ENCODE measurements around the gene EDEM3.
A peak's percentile ranks its signal among the peaks of the same experiment; 100 is the strongest.
"Not testable (repeated sequence)": the region's sequence is repeated elsewhere in the genome, so short reads cannot be mapped to it uniquely, and the experiment has no call there.

EDEM3 gene

DNA sequence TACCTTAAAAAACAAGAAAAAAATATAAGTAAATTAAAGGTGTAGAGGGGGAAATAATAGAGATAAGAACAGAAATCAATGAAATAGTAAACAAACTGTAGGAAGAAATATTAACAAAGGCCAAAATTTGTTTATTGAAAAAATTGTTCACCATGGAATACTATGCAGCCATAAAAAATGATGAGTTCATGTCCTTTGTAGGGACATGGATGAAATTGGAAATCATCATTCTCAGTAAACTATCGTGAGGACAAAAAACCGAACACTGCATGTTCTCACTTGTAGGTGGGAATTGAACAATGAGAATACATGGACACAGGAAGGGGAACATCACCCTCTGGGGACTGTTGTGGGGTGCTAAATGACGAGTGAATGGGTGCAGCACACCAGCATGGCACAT lies 75.2 kb downstream of the EDEM3 start:
- H3K27ac ChIP-seq (replicated peaks; ENCODE audit: low read length); H3K9me3 ChIP-seq (replicated peaks in 1 of 2; ENCODE audit: control insufficient read depth in 2 of 2, insufficient read depth in 1 of 2, low read depth in 1 of 2, low read length in 2 of 2); H3K18ac ChIP-seq (ENCODE audit: low read length); H3K23ac ChIP-seq (ENCODE audit: low read depth, low read length, poor library complexity); H3K4me1 ChIP-seq (ENCODE audit: control insufficient read depth in 2 of 2, insufficient read depth in 1 of 2, low read depth in 1 of 2, low read length in 2 of 2); H3K27me3 ChIP-seq (ENCODE audit: control insufficient read depth in 3 of 3, insufficient read depth in 3 of 3, low read depth in 1 of 3, low read length in 3 of 3); H3K14ac ChIP-seq (ENCODE audit: low read length); H2BK5ac ChIP-seq (ENCODE audit: low read length); H2BK120ac ChIP-seq (ENCODE audit: low read depth, low read length); H2BK15ac ChIP-seq (ENCODE audit: low read length); DNase-seq (ENCODE audit: low spot score); H3K9ac ChIP-seq (ENCODE audit: low read depth, low read length, poor library complexity); H4K91ac ChIP-seq (ENCODE audit: low read depth, low read length, poor library complexity); H2AK5ac ChIP-seq (ENCODE audit: low read depth, low read length); H3K79me1 ChIP-seq (ENCODE audit: low read depth, low read length); H3K4ac ChIP-seq (ENCODE audit: low read length); H2BK12ac ChIP-seq (ENCODE audit: low read length); H3K36me3 ChIP-seq (replicated peaks in 1 of 2; ENCODE audit: control insufficient read depth in 2 of 2, insufficient read depth in 2 of 2, low read length in 2 of 2); H3K4me2 ChIP-seq (ENCODE audit: insufficient read depth, low read length, poor library complexity, severe bottlenecking); H2AFZ ChIP-seq (ENCODE audit: low read length); H4K8ac ChIP-seq (ENCODE audit: low read depth, low read length); H3K4me3 ChIP-seq (ENCODE audit: low read length in 2 of 2): not testable (repeated sequence)
- no CpG with 5 or more reads among the region's 3 CpGs for WGBS, 2 donors (ENCODE audit: extremely low coverage in 2 of 2, insufficient read length in 2 of 2, insufficient replicate concordance in 1 of 2)

- Histone ChIP-seq H3K4me3 (ENCODE audit: low read length in 2 of 2) (no peak overlapping the region), H3K4me2 (ENCODE audit: insufficient read depth, low read length, poor library complexity, severe bottlenecking) (no peak overlapping the region)
- DNase-seq (ENCODE audit: low spot score): no peak
Observed at GRCh38 chr1:184677344-184677743, 77.3 kb downstream of the EDEM3 start.

DNA sequence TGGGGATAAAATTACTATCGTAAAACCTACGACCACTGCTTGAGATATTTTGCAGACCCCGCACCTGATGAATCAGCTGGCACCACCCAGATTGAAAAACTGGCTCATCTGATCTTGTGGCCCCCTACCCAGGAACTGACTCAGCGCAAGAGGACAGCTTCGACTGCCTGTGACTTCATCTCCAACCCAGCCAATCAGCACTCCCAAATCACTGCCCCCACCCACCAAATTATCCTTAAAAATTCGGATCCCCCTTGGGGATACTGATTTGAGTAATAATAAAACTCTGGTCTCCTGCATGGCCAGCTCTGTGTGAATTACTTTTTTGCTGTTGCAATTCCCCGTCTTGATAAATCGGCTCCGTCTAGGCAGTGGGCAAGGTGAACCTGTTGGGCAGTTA lies 81.4 kb downstream of the EDEM3 start:
- no peak overlapping the region for H2BK120ac ChIP-seq (ENCODE audit: low read depth, low read length)
- H2AK5ac ChIP-seq (ENCODE audit: low read depth, low read length): no peak overlapping the region
- H3K4me2 ChIP-seq (ENCODE audit: insufficient read depth, low read length, poor library complexity, severe bottlenecking): no peak overlapping the region
- WGBS, 2 donors (ENCODE audit: extremely low coverage in 2 of 2, insufficient read length in 2 of 2, insufficient replicate concordance in 1 of 2): no CpG with 5 or more reads among the region's 9 CpGs
- H4K8ac ChIP-seq (ENCODE audit: low read depth, low read length): no peak overlapping the region
- H2BK5ac ChIP-seq (ENCODE audit: low read length): no peak overlapping the region
- no peak overlapping the region for H3K9ac ChIP-seq (ENCODE audit: low read depth, low read length, poor library complexity)
- H3K14ac ChIP-seq (ENCODE audit: low read length): no peak overlapping the region
- no peak overlapping the region for H3K4me3 ChIP-seq (ENCODE audit: low read length in 2 of 2)
- no peaks in the 10 kb centered on the region for H3K79me1 ChIP-seq (ENCODE audit: low read depth, low read length)
- H3K18ac ChIP-seq (ENCODE audit: low read length): no peak overlapping the region
- H3K27ac ChIP-seq (replicated peaks; ENCODE audit: low read length): no peak overlapping the region
- no peaks in the 10 kb centered on the region for H3K36me3 ChIP-seq (replicated peaks in 1 of 2; ENCODE audit: control insufficient read depth in 2 of 2, insufficient read depth in 2 of 2, low read length in 2 of 2)
- no peak for DNase-seq (ENCODE audit: low spot score)
- no peak overlapping the region for H2BK15ac ChIP-seq (ENCODE audit: low read length)
- H3K27me3 ChIP-seq (ENCODE audit: control insufficient read depth in 3 of 3, insufficient read depth in 3 of 3, low read depth in 1 of 3, low read length in 3 of 3): peaks cover 0 to 30% (median 0%) of the 10 kb centered on the region in 3 experiments
- H2AFZ ChIP-seq (ENCODE audit: low read length): no peak overlapping the region
- no peak overlapping the region for H4K91ac ChIP-seq (ENCODE audit: low read depth, low read length, poor library complexity)
- H3K23ac ChIP-seq (ENCODE audit: low read depth, low read length, poor library complexity): no peak overlapping the region
- H2BK12ac ChIP-seq (ENCODE audit: low read length): no peak overlapping the region
- no peak overlapping the region for H3K4ac ChIP-seq (ENCODE audit: low read length)
- H3K9me3 ChIP-seq (replicated peaks in 1 of 2; ENCODE audit: control insufficient read depth in 2 of 2, insufficient read depth in 1 of 2, low read depth in 1 of 2, low read length in 2 of 2): no peaks in the 10 kb centered on the region
- peaks cover 9 to 10% of the 10 kb centered on the region in 2 donors for H3K4me1 ChIP-seq (ENCODE audit: control insufficient read depth in 2 of 2, insufficient read depth in 1 of 2, low read depth in 1 of 2, low read length in 2 of 2)

More at GRCh38 chr1:184677344-184677743, 77.3 kb downstream of the EDEM3 start:
- Histone ChIP-seq H2AFZ (ENCODE audit: low read length) (no peak overlapping the region), H3K4ac (ENCODE audit: low read length) (no peak overlapping the region), H3K27ac (replicated peaks; ENCODE audit: low read length) (no peak overlapping the region), H2BK120ac (ENCODE audit: low read depth, low read length) (no peak overlapping the region), H3K18ac (ENCODE audit: low read length) (no peak overlapping the region), H2BK15ac (ENCODE audit: low read length) (no peak overlapping the region), H3K79me1 (ENCODE audit: low read depth, low read length) (no peaks in the 10 kb centered on the region), H3K23ac (ENCODE audit: low read depth, low read length, poor library complexity) (no peak overlapping the region), H3K27me3 (ENCODE audit: control insufficient read depth in 3 of 3, insufficient read depth in 3 of 3, low read depth in 1 of 3, low read length in 3 of 3) (peaks cover 0 to under 1% (median 0%) of the 10 kb centered on the region in 3 experiments), H3K9me3 (replicated peaks in 1 of 2; ENCODE audit: control insufficient read depth in 2 of 2, insufficient read depth in 1 of 2, low read depth in 1 of 2, low read length in 2 of 2) (peaks cover 0 to 7% of the 10 kb centered on the region in 2 donors), H2BK12ac (ENCODE audit: low read length) (no peak overlapping the region), H2AK5ac (ENCODE audit: low read depth, low read length) (no peak overlapping the region), H3K36me3 (replicated peaks in 1 of 2; ENCODE audit: control insufficient read depth in 2 of 2, insufficient read depth in 2 of 2, low read length in 2 of 2) (no peaks in the 10 kb centered on the region), H4K8ac (ENCODE audit: low read depth, low read length) (no peak overlapping the region), H3K4me1 (ENCODE audit: control insufficient read depth in 2 of 2, insufficient read depth in 1 of 2, low read depth in 1 of 2, low read length in 2 of 2) (peaks cover under 1% of the 10 kb centered on the region in 2 donors), H3K14ac (ENCODE audit: low read length) (no peak overlapping the region), H4K91ac (ENCODE audit: low read depth, low read length, poor library complexity) (no peak overlapping the region), H3K9ac (ENCODE audit: low read depth, low read length, poor library complexity) (no peak overlapping the region), H2BK5ac (ENCODE audit: low read length) (no peak overlapping the region)

DNA sequence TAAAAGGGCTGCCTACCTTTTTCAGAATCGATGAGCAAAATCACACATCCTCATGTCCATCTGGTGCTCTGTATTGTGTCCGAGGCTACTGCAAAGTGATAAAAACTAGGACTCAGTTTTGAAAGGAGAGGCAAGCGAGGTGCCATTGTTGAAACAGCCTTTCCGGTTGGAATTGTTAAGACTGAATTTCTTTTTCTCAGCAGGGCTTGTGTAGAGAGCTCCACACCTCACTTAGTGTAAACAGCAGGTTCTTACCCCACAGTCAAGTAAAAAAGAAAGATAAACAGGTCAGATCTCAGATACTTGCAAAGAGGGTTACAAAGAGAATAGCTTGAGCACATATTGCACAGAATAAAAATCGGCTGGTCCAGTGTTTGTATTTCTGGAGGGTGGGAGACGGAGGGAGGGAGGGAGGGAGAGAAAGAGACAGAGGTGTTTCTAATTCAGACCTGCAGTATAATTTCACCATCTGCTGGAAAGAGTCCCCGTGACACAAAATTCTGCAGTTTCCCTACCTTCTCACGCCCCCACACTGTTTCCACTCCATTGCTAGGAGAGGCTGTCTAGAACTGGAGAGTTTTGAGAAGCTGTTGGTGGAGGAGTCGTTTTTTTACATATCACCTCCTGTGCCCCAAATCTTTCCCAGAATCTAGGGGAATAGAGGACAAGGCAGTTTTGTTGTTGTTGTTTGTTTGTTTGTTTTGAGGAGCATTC lies 82.5 kb downstream of the EDEM3 start:
- Histone ChIP-seq H3K27ac (replicated peaks; ENCODE audit: low read length) (no peak overlapping the region), H2AFZ (ENCODE audit: low read length) (peak overlapping the region; percentile 50), H4K91ac (ENCODE audit: low read depth, low read length, poor library complexity) (no peak overlapping the region), H3K23ac (ENCODE audit: low read depth, low read length, poor library complexity) (no peak overlapping the region), H3K9ac (ENCODE audit: low read depth, low read length, poor library complexity) (no peak overlapping the region), H3K9me3 (replicated peaks in 1 of 2; ENCODE audit: control insufficient read depth in 2 of 2, insufficient read depth in 1 of 2, low read depth in 1 of 2, low read length in 2 of 2) (no peaks in the 10 kb centered on the region), H3K36me3 (replicated peaks in 1 of 2; ENCODE audit: control insufficient read depth in 2 of 2, insufficient read depth in 2 of 2, low read length in 2 of 2) (no peaks in the 10 kb centered on the region), H3K14ac (ENCODE audit: low read length) (no peak overlapping the region), H3K4ac (ENCODE audit: low read length) (no peak overlapping the region), H2AK5ac (ENCODE audit: low read depth, low read length) (no peak overlapping the region), H3K4me3 (ENCODE audit: low read length in 2 of 2) (no peak overlapping the region), H2BK15ac (ENCODE audit: low read length) (no peak overlapping the region), H3K4me1 (ENCODE audit: control insufficient read depth in 2 of 2, insufficient read depth in 1 of 2, low read depth in 1 of 2, low read length in 2 of 2) (peaks cover 10% of the 10 kb centered on the region in 2 donors), H3K4me2 (ENCODE audit: insufficient read depth, low read length, poor library complexity, severe bottlenecking) (no peak overlapping the region), H3K79me1 (ENCODE audit: low read depth, low read length) (no peaks in the 10 kb centered on the region), H2BK12ac (ENCODE audit: low read length) (no peak overlapping the region), H4K8ac (ENCODE audit: low read depth, low read length) (no peak overlapping the region), H3K18ac (ENCODE audit: low read length) (no peak overlapping the region), H2BK120ac (ENCODE audit: low read depth, low read length) (no peak overlapping the region), H2BK5ac (ENCODE audit: low read length) (no peak overlapping the region), H3K27me3 (ENCODE audit: control insufficient read depth in 3 of 3, insufficient read depth in 3 of 3, low read depth in 1 of 3, low read length in 3 of 3) (peaks cover 0 to 41% (median 0%) of the 10 kb centered on the region in 3 experiments)
- WGBS, 2 donors (ENCODE audit: extremely low coverage in 2 of 2, insufficient read length in 2 of 2, insufficient replicate concordance in 1 of 2): no CpG with 5 or more reads among the region's 9 CpGs
- DNase-seq (ENCODE audit: low spot score): no peak
